ENCODE results near the gene SGCA. TPM values are rescaled to one million over a fixed set of nuclear protein-coding genes. Genes with fewer than 3 reads are reported as not detected.
A peak's percentile ranks its signal among the peaks of the same experiment; 100 is the strongest.

The SGCA gene
- polyA plus RNA-seq, 1 experiment = 0.21 TPM

GRCh38 chr17:50209472-50210239, 43.9 kb downstream of the SGCA start:
- peak; percentile 100 for DNase-seq (ENCODE audit: low read depth, low spot score)
- H3K27me3 ChIP-seq (ENCODE audit: control insufficient read depth, insufficient read depth, low read length) = no peaks in the 10 kb centered on the region
- ChIA-PET POLR2A (interaction anchor here (0.6 to 14.8 kb wide), 13 partner anchors 6 to 80 kb away, joined by 3 to 726 read pairs (median 13); partner anchors contain the start of genes COL1A1 and TMEM92), CTCF (interaction anchor here (0.7 to 2.1 kb wide), 4 partner anchors 8 to 48 kb away, joined by 3 to 5 read pairs (median 4); partner anchors contain the start of gene COL1A1)
- peak overlapping the region; percentile 57 for H3K4me3 ChIP-seq (ENCODE audit: low read depth, low read length)
- H3K27ac ChIP-seq (ENCODE audit: low read depth, low read length) = peak overlapping the region; percentile 100
- no peaks in the 10 kb centered on the region for H3K9me3 ChIP-seq (ENCODE audit: control insufficient read depth, insufficient read depth, low read length)
- no peak for TF ChIP-seq CTCF (IDR thresholded peaks at IDR 0.05; ENCODE audit: low read depth, low read length)

- Histone ChIP-seq H3K27me3 (ENCODE audit: control insufficient read depth, insufficient read depth, low read length) (no peaks in the 10 kb centered on the region), H3K27ac (ENCODE audit: low read depth, low read length) (peak overlapping the region; percentile 100), H3K9me3 (ENCODE audit: control insufficient read depth, insufficient read depth, low read length) (no peaks in the 10 kb centered on the region), H3K4me3 (ENCODE audit: low read depth, low read length) (peak overlapping the region; percentile 57)
- TF ChIP-seq CTCF (IDR thresholded peaks at IDR 0.05; ENCODE audit: low read depth, low read length) = no peak
- DNase-seq (ENCODE audit: low read depth, low spot score) = peak; percentile 98
- POLR2A ChIA-PET = interaction anchor here (0.6 to 14.8 kb wide), 14 partner anchors 7 to 79 kb away, joined by 3 to 726 read pairs (median 11); partner anchors contain the start of genes COL1A1 and TMEM92
- CTCF ChIA-PET = interaction anchor here (0.6 to 2.1 kb wide), 4 partner anchors 9 to 79 kb away, joined by 3 to 5 read pairs (median 4); partner anchors contain the start of gene COL1A1
These were observed 44.7 kb downstream of the SGCA start for GRCh38 chr17:50210240-50211225.

- Histone ChIP-seq H3K27ac (ENCODE audit: low read depth, low read length) (peak overlapping the region; percentile 100), H3K4me3 (ENCODE audit: low read depth, low read length) (peak overlapping the region; percentile 48), H3K9me3 (ENCODE audit: control insufficient read depth, insufficient read depth, low read length) (no peaks in the 10 kb centered on the region), H3K27me3 (ENCODE audit: control insufficient read depth, insufficient read depth, low read length) (no peaks in the 10 kb centered on the region)
- POLR2A ChIA-PET = interaction anchor here (0.9 to 14.8 kb wide), 11 partner anchors 8 to 78 kb away, joined by 3 to 726 read pairs (median 21); partner anchors contain the start of genes COL1A1 and TMEM92
- CTCF ChIA-PET = interaction anchor here (0.6 to 1.6 kb wide), 3 partner anchors 42 to 78 kb away, joined by 3 to 5 read pairs (median 5); no protein-coding TSS in a partner anchor
- no peak for DNase-seq (ENCODE audit: low read depth, low spot score)
- no peak for TF ChIP-seq CTCF (IDR thresholded peaks at IDR 0.05; ENCODE audit: low read depth, low read length)
These were observed 45.7 kb downstream of the SGCA start for GRCh38 chr17:50211249-50212120.

GRCh38 chr17:50212121-50212843, 46.5 kb downstream of the SGCA start:
- no peak overlapping the region for H3K4me3 ChIP-seq (ENCODE audit: low read depth, low read length)
- H3K27ac ChIP-seq (ENCODE audit: low read depth, low read length) = peak overlapping the region; percentile 100
- peak; percentile 81 for DNase-seq (ENCODE audit: low read depth, low spot score)
- POLR2A ChIA-PET = interaction anchor here (0.5 to 14.8 kb wide), 11 partner anchors 8 to 77 kb away, joined by 3 to 726 read pairs (median 5); partner anchors contain the start of genes COL1A1 and TMEM92
- TF ChIP-seq CTCF (IDR thresholded peaks at IDR 0.05; ENCODE audit: low read depth, low read length) = no peak
- H3K27me3 ChIP-seq (ENCODE audit: control insufficient read depth, insufficient read depth, low read length) = no peaks in the 10 kb centered on the region
- CTCF ChIA-PET = interaction anchor here (0.8 to 1.6 kb wide), 3 partner anchors 11 to 57 kb away, joined by 5 to 6 read pairs (median 5); partner anchors contain the start of gene COL1A1
- H3K9me3 ChIP-seq (ENCODE audit: control insufficient read depth, insufficient read depth, low read length) = no peaks in the 10 kb centered on the region
